H1 (cell line): ENCODE data around the gene KIFC1. TPM values are rescaled to one million over a fixed set of nuclear protein-coding genes. Genes with fewer than 3 reads are reported as not detected.
A peak's percentile ranks its signal among the peaks of the same experiment; 100 is the strongest.

ENCODE experiments used
- CTCF ChIA-PET: fragments of 300-600 bp; sonication (Branson Sonifier 250); formaldehyde crosslinking; loops from one replicate; lab custom pipeline; 2021; ENCODE audit not compliant: partially characterized antibody; lab: Charles Lee
- POLR2A ChIA-PET: fragments of 300-600 bp; sonication (Branson Sonifier 250); formaldehyde crosslinking; loops from one replicate; lab custom pipeline; 2021; ENCODE audit warnings: inconsistent platforms; ENCODE audit not compliant: partially characterized antibody; lab: Charles Lee
- DNase-seq, 2 experiments: peaks; one replicate each; pipeline versions ENCODE4 v3.0.0 to v3.0.0-alpha.2; 2010 to 2022; ENCODE audit warnings: low spot score in 2 of 2, low read depth in 1 of 2, mixed read lengths in 1 of 2
- FAIRE-seq: peaks from 2 replicates; lab custom pipeline; 2011; peaks lifted over from hg19 to GRCh38; lab: Jason Lieb, UNC
- H2AFZ ChIP-seq: 2 replicates; pipeline ENCODE4 v1.8.1; 2012; ENCODE audit warnings: low read length, inconsistent platforms
- H2AK5ac ChIP-seq: 2 replicates; pipeline ENCODE4 v1.6.1; 2013; ENCODE audit warnings: low read depth, low read length
- H2BK120ac ChIP-seq: replicated peaks from 2 replicates; pipeline ENCODE3; 2013; ENCODE audit warnings: low read depth, low read length, inconsistent platforms
- H2BK12ac ChIP-seq: 2 replicates; pipeline ENCODE4 v1.6.1; 2013; ENCODE audit warnings: low read depth, low read length
- H2BK15ac ChIP-seq: 2 replicates; pipeline ENCODE4 v1.6.1; 2013; ENCODE audit warnings: low read length
- H2BK20ac ChIP-seq: 2 replicates; pipeline ENCODE4 v1.6.1; 2013; ENCODE audit warnings: low read length
- H2BK5ac ChIP-seq: 2 replicates; pipeline ENCODE4 v1.6.1; 2013; ENCODE audit warnings: low read depth, low read length
- H3K14ac ChIP-seq: 2 replicates; pipeline ENCODE4 v1.6.1; 2013; ENCODE audit warnings: inconsistent platforms; ENCODE audit not compliant: insufficient read length
- H3K18ac ChIP-seq: 2 replicates; pipeline ENCODE4 v1.6.1; 2013; ENCODE audit warnings: low read length; ENCODE audit errors: extremely low read depth
- H3K23ac ChIP-seq: 2 replicates; pipeline ENCODE4 v1.6.1; 2013; ENCODE audit warnings: inconsistent platforms; ENCODE audit not compliant: insufficient read length
- H3K23me2 ChIP-seq: 2 replicates; pipeline ENCODE4 v1.6.1; 2013; ENCODE audit warnings: low read depth, low read length
- H3K27ac ChIP-seq: 2 replicates; pipeline ENCODE4 v1.6.1; 2011; ENCODE audit warnings: low read depth, low read length, inconsistent platforms
- H3K27me3 ChIP-seq, 4 experiments: replicated peaks in 1 of 4; 1 replicate in 1 of 4; 2 replicates in 3 of 4; pipeline versions ENCODE4 v1.6.1 to v1.8.1; 2011 to 2013; ENCODE audit warnings: low read length in 3 of 4, mild to moderate bottlenecking in 3 of 4, inconsistent platforms in 2 of 4, mixed read lengths in 2 of 4, moderate library complexity in 1 of 4; ENCODE audit not compliant: control insufficient read depth in 3 of 4, insufficient read depth in 3 of 4; ENCODE audit errors: extremely low read depth in 1 of 4
- H3K36me3 ChIP-seq, 4 experiments: 2 replicates each; pipeline versions ENCODE4 v1.6.1 to v1.8.1; 2011 to 2013; ENCODE audit warnings: mild to moderate bottlenecking in 4 of 4, low read length in 3 of 4, moderate library complexity in 2 of 4, control low read depth in 1 of 4, inconsistent platforms in 1 of 4; ENCODE audit not compliant: insufficient read depth in 4 of 4, control insufficient read depth in 2 of 4
- H3K4ac ChIP-seq: replicated peaks from 2 replicates; pipeline ENCODE3; 2013; ENCODE audit warnings: low read length, low read depth, mixed read lengths, inconsistent platforms; ENCODE audit not compliant: insufficient read length
- H3K4me1 ChIP-seq, 4 experiments: replicated peaks in 1 of 4; 1 replicate in 1 of 4; 2 replicates in 3 of 4; pipeline versions ENCODE4 v1.6.1 to v1.8.1; 2011 to 2013; ENCODE audit warnings: low read length in 3 of 4, inconsistent platforms in 2 of 4, mixed read lengths in 1 of 4; ENCODE audit not compliant: insufficient read depth in 4 of 4, control insufficient read depth in 3 of 4
- H3K4me2 ChIP-seq, 2 experiments: 2 replicates each; pipeline versions ENCODE4 v1.6.1 to v1.8.1; 2011 to 2013; ENCODE audit warnings: low read depth in 2 of 2, low read length in 2 of 2, control low read depth in 1 of 2, inconsistent platforms in 1 of 2, mild to moderate bottlenecking in 1 of 2; ENCODE audit not compliant: insufficient read depth in 1 of 2
- H3K4me3 ChIP-seq, 4 experiments: fragments of 200-600, 300-600 bp in 1 of 4; sonication (generic), shearing (Covaris generic), sonication (Bioruptor Twin) in 1 of 4; 2 replicates each; pipeline versions ENCODE4 v1.5.1 to v1.8.1; 2011 to 2016; ENCODE audit warnings: low read length in 4 of 4, low read depth in 3 of 4, control low read depth in 2 of 4, inconsistent platforms in 2 of 4, mild to moderate bottlenecking in 2 of 4, mixed read lengths in 1 of 4, moderate library complexity in 1 of 4; ENCODE audit not compliant: insufficient read depth in 2 of 4; ENCODE audit errors: extremely low read depth in 1 of 4
- H3K56ac ChIP-seq: replicated peaks from 2 replicates; pipeline ENCODE3; 2013; ENCODE audit warnings: low read depth, mild to moderate bottlenecking, mixed read lengths, low read length, inconsistent platforms; ENCODE audit not compliant: insufficient read length
- H3K79me1 ChIP-seq: 2 replicates; pipeline ENCODE4 v1.6.1; 2013; ENCODE audit warnings: low read depth, low read length, control low read depth
- H3K79me2 ChIP-seq, 2 experiments: 2 replicates each; pipeline versions ENCODE4 v1.6.1 to v1.8.1; 2012 to 2013; ENCODE audit warnings: low read length in 2 of 2, mild to moderate bottlenecking in 2 of 2, inconsistent platforms in 1 of 2; ENCODE audit not compliant: insufficient read depth in 2 of 2, control insufficient read depth in 1 of 2
- H3K9ac ChIP-seq, 4 experiments: replicated peaks in 1 of 4; 1 replicate in 1 of 4; 2 replicates in 3 of 4; pipeline versions ENCODE4 v1.6.1 to v1.8.1; 2011 to 2013; ENCODE audit warnings: low read depth in 3 of 4, low read length in 3 of 4, control low read depth in 2 of 4, mild to moderate bottlenecking in 2 of 4, moderate library complexity in 2 of 4, inconsistent platforms in 1 of 4; ENCODE audit errors: extremely low read depth in 1 of 4
- H3K9me3 ChIP-seq, 2 experiments: 2 replicates each; pipeline versions ENCODE4 v1.6.1 to v1.8.1; 2012 to 2013; ENCODE audit warnings: mild to moderate bottlenecking in 2 of 2, moderate library complexity in 2 of 2, control low read depth in 1 of 2, inconsistent platforms in 1 of 2, low read depth in 1 of 2, low read length in 1 of 2, mixed read lengths in 1 of 2; ENCODE audit not compliant: insufficient read depth in 2 of 2
- H4K20me1 ChIP-seq, 2 experiments: replicated peaks in 1 of 2; 2 replicates each; pipeline versions ENCODE3 to v1.8.1; 2011 to 2013; ENCODE audit warnings: inconsistent platforms in 2 of 2, low read length in 2 of 2, mild to moderate bottlenecking in 1 of 2; ENCODE audit not compliant: insufficient read depth in 2 of 2, control insufficient read depth in 1 of 2
- H4K5ac ChIP-seq: 2 replicates; pipeline ENCODE4 v1.6.1; 2013; ENCODE audit warnings: low read length, low read depth, mixed read lengths, inconsistent platforms; ENCODE audit not compliant: insufficient read length
- H4K8ac ChIP-seq: 2 replicates; pipeline ENCODE4 v1.8.0; 2013; ENCODE audit warnings: mild to moderate bottlenecking, moderate library complexity, low read length, inconsistent platforms; ENCODE audit not compliant: insufficient read depth; ENCODE audit errors: extremely low read depth
- H4K91ac ChIP-seq: replicated peaks from 2 replicates; pipeline ENCODE3; 2013; ENCODE audit warnings: low read length, mixed read lengths, inconsistent platforms; ENCODE audit not compliant: insufficient read length
- CEBPB ChIP-seq: IDR thresholded peaks from 2 replicates; pipeline ENCODE4 v1.6.1; 2012; ENCODE audit warnings: low read depth, low read length
- CTBP2 ChIP-seq: IDR thresholded peaks from 2 replicates; pipeline ENCODE4 v1.7.0; 2011; ENCODE audit warnings: borderline replicate concordance, mild to moderate bottlenecking, moderate library complexity, mixed read lengths, low read length; ENCODE audit not compliant: insufficient read depth, insufficient read length
- EP300 ChIP-seq, 2 experiments: IDR thresholded peaks; 1 replicate in 1 of 2; 2 replicates in 1 of 2; pipeline ENCODE4 v1.6.1; 2011 to 2012; ENCODE audit warnings: low read depth in 2 of 2, low read length in 2 of 2, mild to moderate bottlenecking in 2 of 2, borderline replicate concordance in 1 of 2, inconsistent platforms in 1 of 2, moderate library complexity in 1 of 2
- NANOG ChIP-seq: IDR thresholded peaks from 2 replicates; pipeline ENCODE4 v1.6.1; 2011; ENCODE audit warnings: low read length, low read depth, mild to moderate bottlenecking, inconsistent platforms; ENCODE audit not compliant: insufficient read depth, poor library complexity, severe bottlenecking
- RBBP5 ChIP-seq: IDR thresholded peaks from 2 replicates; pipeline ENCODE4 v1.7.1; 2012; ENCODE audit warnings: low read depth, mild to moderate bottlenecking, inconsistent platforms, low read length, moderate library complexity, borderline replicate concordance
- RNF2 ChIP-seq: fragments of 200-900, 300-1000 bp; sonication (generic); IDR thresholded peaks from 2 replicates; pipeline ENCODE4 v1.7.1; 2016; ENCODE audit warnings: borderline replicate concordance, low read depth, mild to moderate bottlenecking, antibody characterized with exemption, low read length; ENCODE audit not compliant: poor library complexity, severe bottlenecking; ENCODE audit errors: missing control alignments
- SIRT6 ChIP-seq: IDR thresholded peaks from one replicate; pipeline ENCODE4 v1.7.1; 2012; ENCODE audit warnings: low read length, inconsistent platforms
- SRF ChIP-seq: IDR thresholded peaks from 2 replicates; pipeline ENCODE4 v1.6.1; 2011; ENCODE audit warnings: mild to moderate bottlenecking, low read depth, low read length, moderate library complexity
- TBP ChIP-seq: IDR thresholded peaks from 2 replicates; pipeline ENCODE4 v1.6.1; 2011; ENCODE audit warnings: low read depth, low read length, improper control_type of control experiment
- TCF12 ChIP-seq: IDR thresholded peaks from 2 replicates; pipeline ENCODE4 v1.6.1; 2011; ENCODE audit warnings: low read depth, mild to moderate bottlenecking, low read length
- WGBS, 2 experiments: shearing (Covaris generic) in 1 of 2; methylation state at CpG; one replicate each; pipeline versions ENCODE4 v1.1.6 to v1.1.7; 2013 to 2015; ENCODE audit warnings: low lambda C conversion rate in 2 of 2, mixed read lengths in 2 of 2, inconsistent platforms in 1 of 2, low coverage in 1 of 2, missing lambda C conversion rate in 1 of 2; ENCODE audit not compliant: insufficient replicate concordance in 2 of 2, insufficient coverage in 1 of 2, insufficient read length in 1 of 2; ENCODE audit errors: extremely low coverage in 1 of 2, missing lambda C conversion rate in 1 of 2; 5-methylcytosine and 5-hydroxymethylcytosine counted together
- polyA plus RNA-seq, 7 experiments: library from polyadenylated mRNA; depleted of rRNA in 3 of 7; stranded (reverse) in 5 of 7; unstranded in 2 of 7; fragments of >200 nt in 5 of 7; fragments of 200-250 nt in 2 of 7; gene quantifications; 1 replicate in 5 of 7; 2 replicates in 1 of 7; 4 replicates in 1 of 7; pipeline versions ENCODE4 v1.2.1 to v1.2.3, GENCODE V29; 2011 to 2013; ENCODE audit warnings: missing spikeins in 2 of 7, mixed read lengths in 2 of 7
- total RNA-seq: library from RNA; stranded (reverse); fragmentation: NEBNext Ultra II Directional; extraction: Animal tissue kit (Norgen Biotek cat#: 25700); gene quantifications from 2 replicates; pipeline ENCODE4 v1.2.1, GENCODE V29; 2021

The KIFC1 gene
- total and polyA plus RNA-seq, 2 of the 8 experiments (the other 6 are each of a cell fraction or from before 2014, with no cell fraction given), result 46.6 to 64.3 TPM

GRCh38 chr6:33343953-33344611, 47.5 kb upstream of the KIFC1 start:
- Histone ChIP-seq H4K20me1 (no peaks in the 10 kb centered on the region), H2BK120ac (no peak overlapping the region), H3K18ac (no peak overlapping the region), H4K8ac (no peak overlapping the region), H2BK15ac (peak overlapping the region; percentile 49; the same call in 1 of the 2 replicates), H3K9ac (no peak overlapping the region), H3K27ac (no peak overlapping the region), H2AK5ac (no peak overlapping the region), H4K5ac (no peak overlapping the region), H3K36me3 (no peaks in the 10 kb centered on the region), H3K14ac (no peak overlapping the region), H4K91ac (no peak overlapping the region), H3K4me2 (peak overlapping the region in 1 of 2 experiments; percentile 29; a peak in 1 of 4 replicates), H3K79me2 (no peaks in the 10 kb centered on the region), H3K4me3 (no peak overlapping the region), H3K9me3 (no peaks in the 10 kb centered on the region), H3K4ac (no peak overlapping the region), H3K4me1 (peaks cover 0 to 5% (median 2%) of the 10 kb centered on the region in 4 experiments; a peak in 2 of 7 replicates), H3K23ac (no peak overlapping the region), H2BK20ac (no peak overlapping the region), H3K23me2 (no peaks in the 10 kb centered on the region), H3K79me1 (no peaks in the 10 kb centered on the region), H3K27me3 (no peaks in the 10 kb centered on the region), H2BK12ac (no peak overlapping the region; the same call in 1 of the 2 replicates), H3K56ac (no peak overlapping the region), H2BK5ac (no peak overlapping the region), H2AFZ (no peak overlapping the region)
- CTCF ChIA-PET, result interaction anchor here (0.7 to 3.7 kb wide), 14 partner anchors 8 to 154 kb away, joined by 3 to 23 read pairs (median 4); partner anchors contain the start of gene B3GALT4
- POLR2A ChIA-PET, result interaction anchor here (0.6 kb wide), 4 partner anchors 11 to 101 kb away, joined by 3 to 4 read pairs (median 3); no protein-coding TSS in a partner anchor
- FAIRE-seq (no peak), DNase-seq (no peak)
- WGBS, 2 experiments, result 90% methylated on average over 6 of the region's 6 CpGs; no CpG with 5 or more reads in 1 of the 2 experiments
- no peak for TF ChIP-seq RNF2
- TF ChIP-seq SRF, result no peak
- TF ChIP-seq TBP, result no peak
- no peak for TF ChIP-seq CTBP2
- TF ChIP-seq TCF12, result no peak
- no peak for TF ChIP-seq EP300 (IDR thresholded peaks at IDR 0.05; ENCODE audit: borderline replicate concordance in 1 of 2, low read depth in 2 of 2, low read length in 2 of 2)
- TF ChIP-seq NANOG, result no peak
- no peak for TF ChIP-seq CEBPB
- no peak for TF ChIP-seq RBBP5
- no peak for TF ChIP-seq SIRT6
